Neural crest cell (in vitro differentiated cells): ENCODE measurements around the gene SETBP1. TPM values are rescaled to one million over a fixed set of nuclear protein-coding genes. Genes with fewer than 3 reads are reported as not detected.

Experiments
- DNase-seq: peaks from one replicate; pipeline ENCODE4 v3.0.0; 2021; ENCODE audit warnings: low read depth, mixed read lengths, low spot score
- H3K27ac Mint-ChIP-seq: one replicate; pipeline ENCODE4 v1.8.0; 2021; ENCODE audit warnings: mild to moderate bottlenecking, mixed read lengths; ENCODE audit not compliant: unreplicated experiment
- H3K27me3 Mint-ChIP-seq: 2 replicates; pipeline ENCODE4 v1.8.0; 2021; ENCODE audit warnings: low read depth, mild to moderate bottlenecking, mixed read lengths
- H3K36me3 Mint-ChIP-seq: 2 replicates; pipeline ENCODE4 v1.8.0; 2021; ENCODE audit warnings: low read depth, mild to moderate bottlenecking, mixed read lengths
- H3K4me1 Mint-ChIP-seq: 2 replicates; pipeline ENCODE4 v1.8.0; 2021; ENCODE audit warnings: mixed read lengths
- H3K4me3 Mint-ChIP-seq: one replicate; pipeline ENCODE4 v1.8.0; 2021; ENCODE audit warnings: mild to moderate bottlenecking, mixed read lengths
- H3K9me3 Mint-ChIP-seq: 2 replicates; pipeline ENCODE4 v1.8.0; 2021; ENCODE audit warnings: mixed read lengths
- total RNA-seq: library from RNA; stranded (reverse); gene quantifications from 2 replicates; pipeline ENCODE4 v1.2.1, GENCODE V29; 2021
- TF ChIP-seq, protein P1 (sequence below): fragments of 200-600 bp; sonication (generic); conservative IDR thresholded peaks from 2 replicates; pipeline ENCODE4 v1.5.0; 2021; ENCODE audit warnings: antibody characterized with exemption, mild to moderate bottlenecking

Gene SETBP1
- total RNA-seq, 1 donor from 2014 or later = 38.9 TPM

- no peak overlapping the region for H3K4me3 Mint-ChIP-seq
- peaks cover 6% of the 10 kb centered on the region for H3K4me1 Mint-ChIP-seq
- H3K9me3 Mint-ChIP-seq = peaks cover 3% of the 10 kb centered on the region
- no peak overlapping the region for H3K27ac Mint-ChIP-seq
- DNase-seq = no peak
- TF ChIP-seq, protein P1, sequence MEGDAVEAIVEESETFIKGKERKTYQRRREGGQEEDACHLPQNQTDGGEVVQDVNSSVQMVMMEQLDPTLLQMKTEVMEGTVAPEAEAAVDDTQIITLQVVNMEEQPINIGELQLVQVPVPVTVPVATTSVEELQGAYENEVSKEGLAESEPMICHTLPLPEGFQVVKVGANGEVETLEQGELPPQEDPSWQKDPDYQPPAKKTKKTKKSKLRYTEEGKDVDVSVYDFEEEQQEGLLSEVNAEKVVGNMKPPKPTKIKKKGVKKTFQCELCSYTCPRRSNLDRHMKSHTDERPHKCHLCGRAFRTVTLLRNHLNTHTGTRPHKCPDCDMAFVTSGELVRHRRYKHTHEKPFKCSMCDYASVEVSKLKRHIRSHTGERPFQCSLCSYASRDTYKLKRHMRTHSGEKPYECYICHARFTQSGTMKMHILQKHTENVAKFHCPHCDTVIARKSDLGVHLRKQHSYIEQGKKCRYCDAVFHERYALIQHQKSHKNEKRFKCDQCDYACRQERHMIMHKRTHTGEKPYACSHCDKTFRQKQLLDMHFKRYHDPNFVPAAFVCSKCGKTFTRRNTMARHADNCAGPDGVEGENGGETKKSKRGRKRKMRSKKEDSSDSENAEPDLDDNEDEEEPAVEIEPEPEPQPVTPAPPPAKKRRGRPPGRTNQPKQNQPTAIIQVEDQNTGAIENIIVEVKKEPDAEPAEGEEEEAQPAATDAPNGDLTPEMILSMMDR = no peak
- no peaks in the 10 kb centered on the region for H3K27me3 Mint-ChIP-seq
- peaks cover 15% of the 10 kb centered on the region for H3K36me3 Mint-ChIP-seq
These were observed 353.5 kb downstream of the SETBP1 start for GRCh38 chr18:45034179-45034578.

DNA sequence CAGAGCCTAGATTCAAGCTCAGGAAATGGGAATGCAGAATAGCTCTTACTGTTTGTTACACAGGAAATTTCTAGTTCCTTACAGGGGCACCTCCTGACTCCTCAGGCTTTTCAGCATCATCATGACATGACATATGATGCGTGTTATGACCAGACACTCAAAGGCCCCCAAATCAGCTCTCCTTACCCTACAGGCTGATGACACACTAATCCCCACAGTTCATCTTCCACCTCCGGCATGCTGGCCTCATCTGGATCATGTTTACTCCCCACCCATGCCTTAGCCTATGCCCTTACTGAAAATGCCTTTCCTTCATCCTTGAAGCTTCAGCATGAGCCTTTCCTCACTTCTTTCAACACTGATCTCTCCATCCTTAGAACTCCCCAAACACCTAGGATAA is 356.9 kb downstream of the SETBP1 start:
- Mint-ChIP-seq H3K4me1 (peaks cover 6% of the 10 kb centered on the region), H3K4me3 (no peak overlapping the region), H3K27me3 (no peaks in the 10 kb centered on the region), H3K9me3 (no peaks in the 10 kb centered on the region), H3K36me3 (peaks cover 12% of the 10 kb centered on the region), H3K27ac (no peak overlapping the region)
- no peak for DNase-seq
- TF ChIP-seq, protein P1 = no peak

- TF ChIP-seq, protein P1 = no peak
- DNase-seq = no peak
- H3K27ac Mint-ChIP-seq = no peak overlapping the region
- H3K4me3 Mint-ChIP-seq = no peak overlapping the region
- H3K4me1 Mint-ChIP-seq = peaks cover 6% of the 10 kb centered on the region
- H3K36me3 Mint-ChIP-seq = peaks cover 12% of the 10 kb centered on the region
- no peaks in the 10 kb centered on the region for H3K9me3 Mint-ChIP-seq
- H3K27me3 Mint-ChIP-seq = no peaks in the 10 kb centered on the region
These were observed 358.7 kb downstream of the SETBP1 start for GRCh38 chr18:45039376-45039775.

- Mint-ChIP-seq H3K36me3 (peaks cover 7% of the 10 kb centered on the region), H3K4me1 (no peaks in the 10 kb centered on the region), H3K4me3 (no peak overlapping the region), H3K27ac (no peak overlapping the region), H3K27me3 (no peaks in the 10 kb centered on the region), H3K9me3 (no peaks in the 10 kb centered on the region)
- TF ChIP-seq, protein P1 = no peak
- no peak for DNase-seq
These were observed 360.2 kb downstream of the SETBP1 start for GRCh38 chr18:45040879-45041278.

DNA sequence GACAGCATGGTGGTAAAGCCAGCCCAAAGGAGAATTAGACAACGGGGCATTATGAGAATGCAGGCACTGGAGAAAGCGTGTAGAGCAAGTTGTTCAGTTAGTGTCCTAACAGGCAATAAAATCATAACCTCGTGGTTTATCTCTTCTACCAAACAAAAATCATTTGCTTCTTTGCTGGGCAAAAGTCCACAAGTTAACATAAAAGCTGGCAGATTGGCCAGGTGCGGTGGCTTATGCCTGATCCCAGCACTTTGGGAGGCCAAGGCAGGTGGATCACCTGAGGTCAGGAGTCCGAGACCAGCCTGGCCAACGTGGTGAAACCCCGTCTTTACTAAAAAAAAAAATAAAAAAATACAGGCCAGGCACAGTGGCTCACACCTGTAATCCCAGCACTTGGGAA is 364.1 kb downstream of the SETBP1 start:
- TF ChIP-seq, protein P1 = no peak
- Mint-ChIP-seq H3K4me3 (no peak overlapping the region), H3K27ac (no peak overlapping the region), H3K4me1 (no peaks in the 10 kb centered on the region), H3K27me3 (no peaks in the 10 kb centered on the region), H3K9me3 (no peaks in the 10 kb centered on the region), H3K36me3 (peaks cover 12% of the 10 kb centered on the region)
- DNase-seq = no peak

DNA sequence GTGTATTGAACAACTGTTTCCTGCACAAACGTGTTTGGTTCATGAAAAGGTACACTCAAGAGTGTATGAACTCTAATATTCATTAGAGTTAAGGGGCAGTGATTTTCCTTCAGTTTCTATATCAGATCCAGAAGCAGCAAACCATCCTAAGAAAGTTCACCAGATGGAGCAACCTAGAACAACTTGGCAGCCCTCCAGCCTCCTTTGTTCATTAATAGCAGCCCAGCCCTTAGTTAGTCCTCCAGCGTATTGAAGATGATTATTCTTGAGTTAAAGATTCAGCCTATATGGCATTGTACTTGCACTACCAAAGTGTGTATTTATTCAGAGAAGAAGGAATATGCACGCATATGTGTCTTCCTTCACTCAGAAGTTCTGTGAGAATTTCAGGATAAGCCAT is 365.5 kb downstream of the SETBP1 start:
- peaks cover 5% of the 10 kb centered on the region for H3K4me1 Mint-ChIP-seq
- DNase-seq = no peak
- H3K27me3 Mint-ChIP-seq = no peaks in the 10 kb centered on the region
- TF ChIP-seq, protein P1 = no peak
- no peaks in the 10 kb centered on the region for H3K9me3 Mint-ChIP-seq
- H3K4me3 Mint-ChIP-seq = no peak overlapping the region
- H3K36me3 Mint-ChIP-seq = peaks cover 12% of the 10 kb centered on the region
- H3K27ac Mint-ChIP-seq = no peak overlapping the region
